ENCODE results near the gene PIM1.

The PIM1 gene

GRCh38 chr6:37218061-37218460 lies 48.1 kb downstream of the PIM1 start:
- no peak for DNase-seq (ENCODE audit: low read depth in 2 of 3, low spot score in 1 of 3)

DNA sequence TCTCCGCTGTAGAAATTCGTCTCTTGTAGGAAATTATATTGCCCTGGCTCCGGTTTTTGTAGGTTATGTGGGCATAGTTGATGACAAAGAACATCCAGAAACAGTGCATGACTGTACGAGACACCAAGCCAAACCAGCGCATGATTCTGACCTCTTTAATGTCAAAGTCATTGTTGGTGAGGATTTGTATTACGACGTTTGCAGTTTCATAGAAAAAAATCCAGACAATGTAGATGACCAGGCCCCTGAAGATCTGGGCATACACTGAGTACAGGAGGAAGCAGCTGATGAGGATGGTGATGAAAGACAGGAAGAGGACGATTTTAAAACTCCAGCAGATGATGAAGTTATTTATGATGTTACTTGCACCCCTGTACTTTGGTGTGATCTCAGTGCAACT lies 48.6 kb downstream of the PIM1 start:
- no peak for DNase-seq (ENCODE audit: low read depth in 2 of 3, low spot score in 1 of 3)

DNA sequence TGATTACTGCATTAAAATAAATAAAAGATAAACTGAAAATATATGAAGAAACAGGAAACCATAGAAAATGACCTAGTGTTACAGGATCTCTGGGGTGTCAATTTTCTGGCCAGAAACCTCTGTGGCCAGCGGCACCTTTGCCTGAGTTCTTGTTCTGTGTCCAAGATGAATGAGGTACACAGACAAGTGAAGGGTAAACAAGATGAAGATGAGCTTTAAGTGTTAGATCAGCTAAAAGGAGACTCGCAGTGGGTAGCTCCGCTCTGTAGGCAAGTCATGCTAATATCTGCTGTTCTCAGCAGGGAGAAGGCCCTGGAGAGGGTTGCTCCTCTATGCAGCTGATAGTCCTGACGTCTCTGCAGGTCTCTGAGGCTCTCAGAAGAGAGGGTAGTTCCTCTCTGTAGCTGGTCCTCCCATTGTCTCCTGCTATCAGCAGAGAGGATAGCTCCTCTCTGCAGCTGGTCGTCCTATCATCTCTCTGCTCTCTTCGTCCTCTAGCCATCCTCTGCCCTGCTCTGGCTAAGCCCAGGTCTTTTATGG lies 51.7 kb downstream of the PIM1 start:
- no peak for DNase-seq (ENCODE audit: low read depth in 2 of 3, low spot score in 1 of 3)

- peak; percentile 58 to 71 (median 68) for DNase-seq (ENCODE audit: low read depth in 2 of 3, low spot score in 1 of 3)
Observed at GRCh38 chr6:37222125-37222967, 52.4 kb downstream of the PIM1 start.

- DNase-seq (ENCODE audit: low read depth in 2 of 3, low spot score in 1 of 3): no peak
Observed at GRCh38 chr6:37222992-37223391, 53.0 kb downstream of the PIM1 start.
